Stimulated activated CD4-positive, alpha-beta T cell treated with anti-CD3 and anti-CD28 coated beads, Interleukin-1b, Interleukin-23, amount 100 ng/mL, for 24 hours (primary cell): ENCODE data around the gene ATP5IF1.
A peak's percentile ranks its signal among the peaks of the same experiment; 100 is the strongest.

ENCODE experiments used
- DNase-seq, 4 experiments: peaks; one replicate each; pipeline ENCODE4 v3.0.0-alpha.2; 2020; ENCODE audit warnings: low read depth in 4 of 4, low spot score in 1 of 4

Gene ATP5IF1

GRCh38 chr1:28236656-28237322 is 865 bp downstream of the ATP5IF1 start:
- no peak for DNase-seq

DNA sequence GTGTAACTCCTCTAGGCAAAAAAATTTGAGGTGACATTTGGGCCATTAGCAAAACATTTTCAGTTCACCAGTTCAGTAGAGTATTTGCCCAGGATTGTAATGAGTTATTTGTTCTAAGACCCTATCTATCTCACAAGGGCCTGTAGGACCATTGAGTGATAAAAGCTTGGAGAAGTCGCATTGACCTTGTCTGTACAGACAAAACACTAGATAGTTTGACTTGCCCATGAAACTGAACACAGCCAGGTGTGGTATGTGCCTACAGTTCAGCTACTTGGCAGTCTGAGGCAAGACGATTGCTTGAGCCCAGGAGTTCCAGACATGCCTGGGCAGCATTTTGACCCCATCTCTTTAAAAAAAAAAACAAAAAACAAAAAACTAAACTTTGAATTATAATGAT is 3.1 kb downstream of the ATP5IF1 start:
- DNase-seq: no peak

DNA sequence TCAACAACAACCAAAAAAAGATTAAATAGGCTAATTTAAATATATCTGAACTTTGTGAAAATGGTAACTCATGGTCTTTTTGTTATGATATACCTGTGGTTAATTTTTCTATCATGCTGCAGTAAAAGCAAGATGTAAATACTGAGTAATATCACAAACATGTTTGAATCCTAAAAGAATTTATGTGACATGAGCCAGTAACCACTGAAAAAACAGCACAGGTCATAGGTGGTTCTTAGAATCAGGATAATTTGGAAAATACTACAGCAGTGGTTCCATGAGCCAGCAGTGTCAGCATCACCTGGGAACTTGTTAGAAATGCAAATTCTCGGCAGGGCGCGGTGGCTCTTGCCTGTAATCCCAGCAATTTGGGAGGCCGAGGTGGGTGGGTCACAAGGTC is 4.1 kb downstream of the ATP5IF1 start:
- DNase-seq: no peak

DNA sequence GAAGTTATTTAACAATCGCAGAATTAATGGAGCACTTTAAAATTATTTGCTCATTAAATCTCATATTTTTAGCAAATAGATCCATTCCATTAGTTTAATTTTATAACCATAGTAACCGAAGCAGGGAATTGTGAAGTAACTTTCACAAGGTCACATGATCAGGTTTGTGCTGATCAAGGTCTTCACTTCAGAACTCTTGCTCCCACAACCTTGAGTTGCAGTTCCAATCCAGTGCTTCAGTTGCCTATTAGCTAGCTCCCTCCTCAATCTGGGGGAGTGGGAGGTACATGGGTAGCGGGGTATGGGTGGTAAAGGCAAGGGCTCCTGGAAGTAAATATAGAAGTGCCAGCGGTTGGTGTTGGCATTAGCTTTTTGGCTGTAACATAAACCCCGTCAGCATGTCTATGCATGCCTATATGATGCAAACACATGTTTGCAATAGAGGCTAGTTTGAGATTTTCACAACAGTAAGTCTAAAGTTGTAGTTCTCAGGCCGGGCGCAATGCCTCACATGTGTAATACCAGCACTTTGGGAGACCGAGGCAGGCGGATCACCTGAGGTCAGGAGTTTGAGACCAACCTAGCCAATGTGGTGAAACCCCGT is 5.8 kb downstream of the ATP5IF1 start:
- no peak for DNase-seq

DNA sequence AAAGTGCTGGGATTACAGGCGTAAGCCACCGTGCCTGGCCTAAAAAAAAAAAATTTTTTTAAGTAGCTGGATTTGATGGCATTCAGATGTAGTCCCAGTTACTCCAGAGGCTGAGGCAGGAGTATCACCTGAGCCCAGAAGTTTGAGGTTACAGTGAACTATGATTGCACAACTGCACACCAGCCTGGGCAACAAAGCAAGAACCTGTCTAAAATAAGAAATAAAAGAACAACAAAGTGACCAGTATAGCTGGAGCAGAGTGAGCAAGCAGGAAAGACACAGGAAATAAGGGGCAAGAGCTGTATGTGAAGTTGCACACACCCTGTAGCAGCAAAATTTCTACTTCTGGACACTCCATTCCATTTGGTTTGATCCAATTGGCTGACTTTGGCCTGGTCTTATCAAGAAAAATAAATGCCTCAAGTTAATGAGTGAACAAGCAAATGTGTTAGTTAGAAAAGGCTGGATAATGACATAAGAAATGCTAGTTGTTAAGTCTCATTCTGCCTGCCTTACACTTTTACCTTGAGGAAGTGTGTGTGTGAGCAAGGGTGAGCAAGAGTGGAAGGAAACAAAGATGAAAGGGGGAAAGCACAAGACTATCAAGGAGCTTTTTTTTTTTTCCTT is 7.9 kb downstream of the ATP5IF1 start:
- DNase-seq: no peak

DNA sequence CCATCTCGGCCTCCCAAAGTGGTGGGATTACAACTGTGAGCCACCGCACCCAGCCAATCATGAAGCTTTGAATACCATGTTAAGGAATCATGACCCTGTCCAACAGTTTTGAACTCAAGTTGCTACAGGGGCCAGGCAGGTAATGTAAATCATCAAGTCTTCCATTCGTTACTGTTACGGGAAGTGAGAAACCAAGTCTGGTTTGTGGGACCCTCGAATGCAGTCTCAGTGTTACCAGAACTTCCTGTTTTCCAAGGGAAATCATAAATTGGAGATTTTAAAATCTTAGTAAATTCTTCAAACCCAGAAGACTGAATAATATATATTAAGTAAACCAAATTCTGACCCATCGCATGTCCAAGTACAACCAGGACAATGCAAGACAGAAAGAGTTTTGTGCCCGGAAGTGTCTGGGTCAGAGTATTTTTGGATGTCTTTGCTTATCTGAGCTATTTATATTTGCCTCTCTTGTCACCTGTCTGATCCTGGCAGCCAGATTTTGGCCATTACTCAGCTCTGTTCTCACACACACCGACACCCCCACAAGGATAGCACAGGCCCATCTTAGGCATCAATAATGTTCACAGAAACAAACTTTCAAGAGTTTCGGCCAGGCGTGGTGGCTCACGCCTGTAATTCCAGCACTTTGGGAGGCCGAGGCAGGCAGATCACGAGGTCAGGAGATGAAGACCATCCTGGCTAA is 8.8 kb downstream of the ATP5IF1 start:
- DNase-seq: no peak

DNA sequence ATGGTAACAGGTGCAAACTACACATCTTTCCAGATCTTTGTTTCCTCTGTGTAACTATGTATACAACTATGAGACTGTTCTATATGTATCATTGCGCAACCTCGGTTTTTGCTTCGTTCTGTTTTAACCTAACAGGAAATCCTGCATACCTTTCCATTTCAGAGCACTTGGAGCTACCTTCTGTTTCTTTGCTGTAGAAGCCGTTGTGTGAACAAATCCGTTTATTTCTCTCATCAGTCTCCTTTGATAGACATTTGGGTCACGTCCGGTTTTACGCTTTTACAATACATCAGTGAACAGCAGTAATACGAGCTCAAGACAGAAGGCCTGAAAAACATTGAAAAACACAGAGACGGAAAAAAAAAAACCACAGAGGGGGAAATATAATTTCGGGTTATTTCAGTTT is 10.5 kb downstream of the ATP5IF1 start:
- no peak for DNase-seq

DNA sequence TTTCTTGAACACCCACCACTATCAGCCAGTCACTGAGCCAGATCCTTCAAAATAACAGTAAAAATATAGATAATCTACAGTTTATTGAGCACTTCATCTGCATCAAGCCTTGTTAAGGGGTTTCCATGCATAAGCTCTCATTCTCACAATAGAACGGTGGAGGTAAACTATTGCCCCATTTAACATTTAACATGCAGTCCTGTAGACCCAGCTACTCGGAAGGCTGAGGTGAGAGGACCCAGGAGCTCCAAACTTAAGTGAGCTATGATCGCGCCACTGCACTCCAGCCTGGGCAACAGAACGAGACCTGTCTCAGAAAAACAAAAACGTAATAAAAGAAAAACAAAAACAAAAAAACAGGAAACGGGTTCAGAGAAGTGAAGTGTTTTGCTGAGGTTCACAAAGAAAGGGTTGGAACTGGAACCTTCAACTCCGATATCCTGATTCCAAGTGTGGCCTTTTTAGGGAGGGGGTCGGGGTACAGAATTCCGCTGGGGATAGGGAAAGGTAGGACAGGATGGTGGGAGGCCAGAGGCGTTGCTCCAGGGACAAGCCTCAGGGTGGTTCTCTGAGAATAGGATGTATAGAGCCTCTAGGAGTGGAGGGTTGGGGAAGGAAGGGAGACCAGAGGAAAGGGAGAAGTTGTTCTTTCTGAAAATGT is 11.8 kb downstream of the ATP5IF1 start:
- DNase-seq: no peak

DNA sequence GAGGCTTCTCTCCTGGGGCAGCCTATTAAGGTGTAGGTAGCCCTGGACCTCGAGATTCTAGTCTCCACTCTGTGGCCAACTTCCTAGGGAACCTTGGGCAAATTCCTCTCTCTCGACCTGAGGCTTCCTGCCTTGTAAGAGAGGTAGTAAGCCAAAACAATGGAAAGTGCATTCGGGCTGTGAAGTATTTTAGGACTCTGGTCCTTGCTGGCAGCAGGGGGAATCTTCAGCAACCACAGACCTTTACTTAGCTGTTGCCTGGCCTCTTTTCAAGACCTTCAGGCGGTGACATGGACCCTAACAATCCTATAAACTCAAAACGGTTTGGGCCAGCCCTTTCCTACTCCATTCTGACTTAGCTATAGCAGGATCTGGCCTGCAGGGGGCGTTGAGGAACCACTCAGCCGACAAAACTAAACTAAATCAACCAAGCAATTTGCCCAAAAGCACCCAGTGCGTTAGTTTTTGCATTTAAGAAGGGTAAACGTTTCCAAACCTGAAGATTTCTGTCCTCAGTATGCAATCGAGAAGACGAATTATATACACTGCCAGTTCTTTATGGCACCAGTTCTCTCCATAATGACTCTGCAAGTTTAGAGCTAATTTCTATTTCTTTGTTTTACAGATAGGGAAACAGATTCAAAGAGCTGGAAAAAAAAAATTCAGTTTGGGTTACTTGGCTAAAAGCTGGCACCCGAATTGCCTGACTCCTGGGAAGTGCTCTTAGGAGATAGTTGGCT is 12.5 kb downstream of the ATP5IF1 start:
- DNase-seq: peak; percentile 67 to 73 (median 72)

- DNase-seq: no peak
Observed at GRCh38 chr1:28249013-28249865, 13.3 kb downstream of the ATP5IF1 start.

GRCh38 chr1:28249866-28250295 is 14.0 kb downstream of the ATP5IF1 start:
- no peak for DNase-seq

GRCh38 chr1:28256197-28256827 is 20.4 kb downstream of the ATP5IF1 start:
- no peak for DNase-seq

GRCh38 chr1:28257736-28258135 is 21.8 kb downstream of the ATP5IF1 start:
- DNase-seq: no peak

DNA sequence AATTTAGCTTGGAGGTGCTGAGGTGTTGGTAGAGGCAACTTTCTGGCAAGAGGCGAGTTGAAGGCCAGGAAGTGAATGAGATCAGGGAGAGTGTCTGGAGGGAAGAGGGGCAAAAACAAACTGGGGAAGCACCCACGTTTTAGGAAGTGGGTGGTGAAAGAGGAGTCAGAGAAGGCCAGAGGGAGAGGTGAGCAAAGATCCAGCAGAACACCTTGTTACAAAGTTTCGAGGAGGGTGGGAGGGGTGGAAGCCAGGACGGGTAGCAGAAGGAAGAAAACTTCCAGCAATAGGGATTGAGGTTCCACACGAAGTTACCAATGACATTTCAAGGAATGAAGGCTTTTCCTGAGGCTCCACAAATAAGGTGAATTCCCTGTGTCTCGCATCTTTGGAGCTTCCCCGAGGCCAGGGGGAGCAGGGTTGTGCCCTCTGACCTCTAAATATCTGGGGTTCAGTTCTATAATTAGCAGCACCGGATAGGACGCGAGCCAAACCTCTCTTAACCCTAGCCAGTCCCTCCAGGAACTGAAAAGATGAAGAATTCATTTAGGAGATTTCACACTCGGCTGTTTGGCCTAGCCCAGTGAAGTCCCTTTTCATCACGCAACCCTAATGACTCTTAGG is 22.8 kb downstream of the ATP5IF1 start:
- no peak for DNase-seq

GRCh38 chr1:28259252-28259933 is 23.5 kb downstream of the ATP5IF1 start, which contains the start of gene SESN2:
SESN2 (plus strand) TSS chr1:28259518; CDS start chr1:28259848, 330 bp downstream.
- peak; percentile 93 to 100 (median 99) for DNase-seq

DNA sequence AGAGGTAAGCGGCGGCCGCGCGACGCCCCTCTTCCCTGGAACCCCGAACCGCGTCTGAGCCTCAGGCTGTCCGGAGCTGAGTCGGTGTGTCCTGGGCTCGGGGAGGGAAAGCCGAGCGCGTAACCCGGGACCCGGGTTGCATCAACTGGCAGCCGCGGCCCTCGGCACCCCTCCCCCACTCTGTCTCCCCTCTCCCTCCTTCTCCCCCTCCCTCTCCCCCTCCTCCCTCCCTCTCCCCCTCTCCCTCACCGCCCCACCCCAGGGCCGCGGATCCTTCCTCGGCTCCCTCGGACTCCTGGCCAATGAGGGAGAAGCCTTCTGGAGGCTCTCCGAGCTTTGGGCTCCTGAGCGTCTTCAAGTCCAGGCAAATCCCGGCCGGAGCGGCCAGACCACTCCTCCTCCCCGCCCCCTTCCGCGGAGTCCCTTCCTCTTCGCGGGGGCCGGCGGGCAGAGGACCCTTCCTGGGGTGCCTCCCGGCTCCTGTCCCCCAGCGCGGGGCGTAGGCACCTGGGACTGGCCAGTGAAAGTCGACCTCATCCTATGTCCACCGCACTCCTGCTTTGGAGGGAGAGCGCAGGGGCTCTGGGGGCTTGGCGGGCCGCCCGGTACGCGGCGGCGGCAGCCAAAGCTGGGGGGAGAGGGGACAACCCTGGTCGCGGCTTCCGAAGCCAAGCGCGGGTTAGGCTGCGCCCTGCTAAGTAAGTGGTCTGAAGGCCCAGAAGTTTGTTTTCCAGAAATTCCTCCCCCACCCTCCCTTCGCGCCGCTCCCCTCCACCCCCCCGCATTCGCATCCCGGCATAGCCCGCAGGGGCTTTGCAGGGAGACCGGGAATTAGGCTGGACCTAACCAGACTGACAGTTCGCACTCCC is 24.2 kb downstream of the ATP5IF1 start:
- DNase-seq: no peak

DNA sequence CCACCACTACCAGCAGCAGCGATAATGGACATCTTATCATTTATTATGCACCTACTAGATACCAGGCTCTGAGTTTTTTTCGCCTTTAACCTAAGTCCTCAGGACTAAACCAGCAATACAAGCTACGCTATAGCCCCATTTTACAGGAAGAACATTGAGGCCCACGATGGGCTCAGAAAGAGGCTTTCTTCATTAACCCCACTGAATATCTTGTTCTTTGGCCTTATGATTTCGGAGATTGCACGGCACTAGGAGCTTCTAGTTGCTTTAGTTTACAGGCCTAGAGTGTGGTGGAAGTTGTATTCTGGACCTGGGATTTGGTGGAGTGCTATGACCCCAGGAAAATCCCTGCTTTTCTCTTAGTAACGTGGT is 24.9 kb downstream of the ATP5IF1 start:
- no peak for DNase-seq
